MCF 10A (cell line): ENCODE results near the gene FAM174A. TPM values are rescaled to one million over a fixed set of nuclear protein-coding genes. Genes with fewer than 3 reads are reported as not detected.

ENCODE experiments used
- BruUV-seq: library from RNA; stranded (reverse); fragments of 400-500 nt; replicated peaks from 2 replicates; lab custom pipeline; 2021; lab: Mats Ljungman, UMichigan
- CTCF ChIA-PET: fragments of 300-600 bp; sonication (Branson Sonifier 250); formaldehyde crosslinking; extraction: SDS; loops from one replicate; lab custom pipeline; 2021; ENCODE audit warnings: antibody characterized with exemption, inconsistent platforms; lab: Yijun Ruan, JAX
- POLR2A ChIA-PET: fragments of 300-600, 350-650 bp; sonication (Branson Sonifier 250); formaldehyde crosslinking; extraction: SDS; loops from one replicate; lab custom pipeline; 2020; ENCODE audit warnings: antibody characterized with exemption, inconsistent platforms; lab: Yijun Ruan, JAX
- DNase-seq: peaks from one replicate; pipeline ENCODE4 v3.0.0-alpha.2; 2018; ENCODE audit not compliant: unreplicated experiment
- H3K27ac Mint-ChIP-seq: one replicate; pipeline ENCODE4 v1.8.0; 2022; ENCODE audit warnings: mild to moderate bottlenecking, low read depth, mixed read lengths; ENCODE audit not compliant: unreplicated experiment
- H3K27me3 Mint-ChIP-seq: one replicate; pipeline ENCODE4 v1.8.0; 2022; ENCODE audit warnings: mixed read lengths; ENCODE audit not compliant: insufficient read depth, unreplicated experiment
- H3K36me3 Mint-ChIP-seq: one replicate; pipeline ENCODE4 v1.8.0; 2022; ENCODE audit warnings: mild to moderate bottlenecking, moderate library complexity, mixed read lengths; ENCODE audit not compliant: insufficient read depth, unreplicated experiment
- H3K4me1 Mint-ChIP-seq: one replicate; pipeline ENCODE4 v1.8.0; 2022; ENCODE audit warnings: mixed read lengths; ENCODE audit not compliant: insufficient read depth, unreplicated experiment
- H3K4me3 Mint-ChIP-seq: one replicate; pipeline ENCODE4 v1.8.0; 2022; ENCODE audit warnings: mild to moderate bottlenecking, moderate library complexity, mixed read lengths; ENCODE audit not compliant: unreplicated experiment
- H3K9me3 Mint-ChIP-seq: one replicate; pipeline ENCODE4 v1.8.0; 2022; ENCODE audit warnings: mixed read lengths; ENCODE audit not compliant: unreplicated experiment
- CTCF ChIP-seq: fragments of 200-600 bp; IDR thresholded peaks from one replicate; pipeline ENCODE4 v1.8.0; 2022; ENCODE audit warnings: antibody characterized with exemption, mild to moderate bottlenecking; ENCODE audit not compliant: unreplicated experiment
- intact Hi-C: fragments of 100-400 bp; cut with micrococcal nuclease; formaldehyde crosslinking; loops from 2 replicates; pipeline ENCODE4 v1.14.1; 2022
- total RNA-seq: library from RNA; stranded (reverse); gene quantifications from 2 replicates; pipeline ENCODE4 v1.2.3, GENCODE V29; 2022

Gene FAM174A
- total RNA-seq, 1 experiment from 2014 or later, result 9.7 TPM

DNA sequence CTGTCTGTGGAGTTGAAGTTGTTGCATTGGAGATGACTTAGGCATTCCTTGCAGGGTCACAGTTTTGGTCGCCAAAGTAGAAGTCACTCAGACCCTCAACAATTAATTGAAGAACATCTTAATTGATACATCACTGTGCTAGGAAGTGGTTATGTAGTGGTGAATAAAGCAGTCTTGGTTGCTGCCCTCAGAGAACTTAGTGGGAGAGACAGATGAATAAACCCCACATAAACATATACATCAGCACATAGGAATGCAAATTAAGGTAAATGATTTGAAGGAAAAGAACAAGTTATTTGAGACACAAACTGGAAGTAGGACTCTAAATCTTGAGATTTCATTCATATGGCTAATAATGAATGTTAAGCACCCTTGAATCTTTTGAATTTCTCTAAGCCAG lies 25.7 kb downstream of the FAM174A start:
- BruUV-seq, result no TSS peak
- no peak for DNase-seq
- H3K4me3 Mint-ChIP-seq, result no peak overlapping the region

DNA sequence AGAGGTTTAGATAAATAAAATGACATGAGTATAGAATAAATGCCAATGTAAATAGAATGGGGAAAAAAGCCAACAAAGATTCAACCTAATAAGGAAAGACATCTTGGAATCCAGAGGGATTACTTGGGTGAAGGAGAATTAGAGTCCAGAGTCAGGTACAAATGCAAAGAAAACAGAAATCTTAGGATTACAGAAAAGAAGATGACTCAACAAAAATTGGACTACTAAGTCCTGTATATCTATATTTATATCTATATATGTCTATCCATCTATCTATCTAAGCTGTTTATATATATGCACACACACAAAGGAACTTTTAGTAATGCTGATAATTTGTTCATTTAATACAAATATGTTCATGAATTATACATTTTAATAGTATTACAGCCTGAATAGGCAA lies 27.6 kb downstream of the FAM174A start:
- H3K27me3 Mint-ChIP-seq, result no peaks in the 10 kb centered on the region
- peaks cover 19% of the 10 kb centered on the region for H3K36me3 Mint-ChIP-seq
- no peak for TF ChIP-seq CTCF
- no peak overlapping the region for H3K27ac Mint-ChIP-seq
- H3K9me3 Mint-ChIP-seq, result no peaks in the 10 kb centered on the region
- H3K4me3 Mint-ChIP-seq, result no peak overlapping the region
- intact Hi-C loops, result no loop called here
- no peak for DNase-seq
- ChIA-PET CTCF (interaction anchor here (0.7 kb wide), 1 partner anchor 17 kb away, joined by 3 read pairs; no protein-coding TSS in a partner anchor), POLR2A (no interaction called here)
- peaks cover 9% of the 10 kb centered on the region for H3K4me1 Mint-ChIP-seq
- BruUV-seq, result TSS peak; percentile 29

More for the DNA sequence above, 25.7 kb downstream of the FAM174A start:
- no peak for TF ChIP-seq CTCF
- intact Hi-C loops, result no loop called here
- H3K9me3 Mint-ChIP-seq, result no peaks in the 10 kb centered on the region
- CTCF ChIA-PET, result no interaction called here
- H3K4me1 Mint-ChIP-seq, result peaks cover 5% of the 10 kb centered on the region
- H3K27me3 Mint-ChIP-seq, result no peaks in the 10 kb centered on the region
- peaks cover 11% of the 10 kb centered on the region for H3K36me3 Mint-ChIP-seq
- POLR2A ChIA-PET, result no interaction called here
- no peak overlapping the region for H3K27ac Mint-ChIP-seq

GRCh38 chr5:100566382-100567141 lies 31.4 kb downstream of the FAM174A start:
- BruUV-seq, result no TSS peak
- intact Hi-C loops, result no loop called here
- DNase-seq, result no peak
- Mint-ChIP-seq H3K27ac (no peak overlapping the region), H3K9me3 (no peaks in the 10 kb centered on the region), H3K4me3 (no peak overlapping the region), H3K27me3 (no peaks in the 10 kb centered on the region), H3K4me1 (peaks cover 4% of the 10 kb centered on the region), H3K36me3 (peaks cover 19% of the 10 kb centered on the region)
- TF ChIP-seq CTCF, result no peak
- ChIA-PET CTCF (interaction anchor here (0.6 kb wide), 1 partner anchor 1128 kb away, joined by 4 read pairs; no protein-coding TSS in a partner anchor), POLR2A (interaction anchor here (0.7 to 0.9 kb wide), 2 partner anchors 12 to 89 kb away, joined by 3 to 4 read pairs; no protein-coding TSS in a partner anchor)

GRCh38 chr5:100574716-100575115 lies 39.5 kb downstream of the FAM174A start:
- intact Hi-C loops, result no loop called here
- peaks cover 5% of the 10 kb centered on the region for H3K36me3 Mint-ChIP-seq

More at GRCh38 chr5:100574716-100575115, 39.5 kb downstream of the FAM174A start:
- Mint-ChIP-seq H3K27me3 (no peaks in the 10 kb centered on the region), H3K4me1 (no peaks in the 10 kb centered on the region), H3K27ac (no peak overlapping the region), H3K9me3 (no peaks in the 10 kb centered on the region), H3K4me3 (no peak overlapping the region)
- ChIA-PET POLR2A (no interaction called here), CTCF (interaction anchor here (0.6 kb wide), 1 partner anchor 816 kb away, joined by 3 read pairs; no protein-coding TSS in a partner anchor)
- no peak for TF ChIP-seq CTCF
- BruUV-seq, result no TSS peak
- no peak for DNase-seq
